NCI-H2107 (cell line): Measurements from ENCODE around the gene VPS16.
"Not testable (repeated sequence)": the region's sequence is repeated elsewhere in the genome, so short reads cannot be mapped to it uniquely, and the experiment has no call there.

Experiments
- DNase-seq: peaks from one replicate; lab custom pipeline; 2025; lab: John Stamatoyannopoulos, UW

VPS16 gene

DNA sequence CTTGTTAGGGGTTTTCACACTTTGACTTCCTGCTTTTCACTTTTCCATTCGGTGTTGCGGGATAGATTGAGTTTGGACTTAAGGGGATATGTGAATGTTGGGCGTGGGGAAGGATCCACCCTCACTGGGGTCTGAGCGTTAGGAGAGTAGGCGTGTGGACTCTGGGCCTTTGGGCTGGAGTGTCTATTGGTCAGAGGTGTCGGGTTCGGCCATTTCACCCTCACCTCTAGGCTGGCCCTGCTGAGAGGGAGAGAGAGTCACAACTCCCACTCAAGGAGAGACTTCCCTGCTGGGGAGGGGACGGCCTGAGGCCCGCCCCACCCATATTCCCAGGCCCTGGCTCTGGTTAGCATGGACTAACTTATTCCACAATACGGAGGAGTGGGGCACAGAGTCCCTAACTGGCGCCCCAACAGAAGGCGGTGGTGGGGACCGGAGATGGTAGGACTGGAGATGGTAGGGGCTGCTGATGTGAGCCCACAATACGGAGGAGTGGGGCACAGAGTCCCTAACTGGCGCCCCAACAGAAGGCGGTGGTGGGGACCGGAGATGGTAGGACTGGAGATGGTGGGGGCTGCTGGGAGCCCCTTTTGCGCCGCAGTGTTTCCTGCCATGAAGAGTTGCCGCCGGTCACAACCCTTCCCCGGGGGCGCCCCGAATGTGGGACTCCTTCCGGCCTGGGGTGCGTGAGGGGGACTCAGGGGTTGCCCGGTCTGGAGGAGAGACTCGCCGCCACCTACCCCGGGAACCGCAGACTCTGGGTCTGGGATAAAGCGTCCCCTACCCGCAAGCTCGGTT, 31.3 kb downstream of the VPS16 start:
- no peak for DNase-seq

DNA sequence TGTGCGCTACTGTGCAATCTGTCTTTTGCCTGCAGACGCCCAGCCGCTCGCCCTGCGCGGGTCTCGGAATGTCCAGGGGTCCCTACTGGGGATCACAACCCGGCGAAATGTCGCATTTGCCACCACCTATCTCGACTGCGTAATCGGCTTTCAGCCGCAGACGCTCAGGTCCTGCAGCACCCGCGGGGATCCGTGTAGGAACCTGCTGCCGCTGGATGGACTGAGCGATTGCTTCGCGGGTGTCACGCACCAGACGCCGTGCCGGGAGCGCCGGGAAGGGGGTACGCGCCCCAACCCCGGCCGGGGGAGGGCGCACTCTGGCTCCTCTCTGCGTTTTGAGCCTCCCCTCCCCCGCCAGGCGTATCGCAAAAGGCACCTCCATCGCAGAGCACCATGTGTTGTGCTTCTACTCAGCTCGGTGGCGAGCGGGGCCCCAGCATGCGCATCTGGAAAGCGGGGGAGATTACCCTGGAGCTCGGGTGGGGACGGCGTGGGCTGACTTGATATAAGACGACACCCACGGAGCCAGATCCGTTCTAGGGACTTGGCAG, 32.0 kb downstream of the VPS16 start:
- DNase-seq, result peak; percentile 29

- peak; percentile 65 for DNase-seq
Measured at GRCh38 chr20:2873010-2873746, 32.6 kb downstream of the VPS16 start, which contains the start of gene PTPRA. TSS of gene PTPRA (plus strand) at chr20:2873481. CDS start at chr20:2964278, 90,797 bp downstream.

GRCh38 chr20:2873747-2874041, 33.1 kb downstream of the VPS16 start:
- DNase-seq, result no peak

DNA sequence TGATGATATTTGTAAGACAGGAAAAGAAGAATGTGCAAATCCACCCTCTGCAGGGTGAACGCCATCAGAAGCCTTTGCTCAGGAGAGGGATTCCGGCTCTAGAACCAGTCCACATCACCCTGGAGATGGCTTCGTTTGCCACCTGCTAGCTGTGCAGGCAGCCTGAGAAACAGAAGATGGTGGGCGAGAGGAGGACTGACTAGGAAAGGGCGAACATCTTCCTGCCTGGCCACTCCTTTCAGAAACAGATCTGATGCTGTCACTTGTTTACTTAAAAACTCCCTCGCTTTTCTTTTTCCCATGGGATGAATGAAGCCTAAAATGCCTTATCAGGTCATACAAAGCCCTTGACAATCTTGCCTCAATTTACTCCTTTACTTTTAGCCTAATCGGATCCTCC, 33.9 kb downstream of the VPS16 start:
- DNase-seq, result no peak

GRCh38 chr20:2875690-2876203, 35.2 kb downstream of the VPS16 start:
- no peak for DNase-seq

GRCh38 chr20:2878515-2878914, 38.0 kb downstream of the VPS16 start:
- DNase-seq, result no peak

DNA sequence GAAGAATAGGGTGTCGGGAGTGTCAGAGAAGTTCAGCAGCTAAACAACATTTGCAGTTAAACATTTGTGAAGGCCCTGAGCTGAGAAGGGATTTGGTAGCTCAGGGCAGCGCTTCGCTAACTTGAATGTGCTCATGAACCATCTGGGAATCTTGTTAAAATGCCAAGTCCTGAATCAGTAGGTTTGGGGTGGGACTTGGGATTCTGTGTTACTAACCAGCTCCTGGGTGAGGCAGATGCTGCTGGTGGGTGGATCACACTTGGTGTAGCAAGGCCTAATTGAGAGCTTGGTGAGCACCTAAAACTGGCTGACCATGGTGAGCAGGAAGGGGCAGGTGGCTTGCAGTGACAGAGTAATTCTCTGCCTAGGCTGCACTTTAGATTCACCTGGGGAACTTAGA, 38.6 kb downstream of the VPS16 start:
- no peak for DNase-seq

- no peak for DNase-seq
Measured at GRCh38 chr20:2880650-2881049, 40.1 kb downstream of the VPS16 start.

DNA sequence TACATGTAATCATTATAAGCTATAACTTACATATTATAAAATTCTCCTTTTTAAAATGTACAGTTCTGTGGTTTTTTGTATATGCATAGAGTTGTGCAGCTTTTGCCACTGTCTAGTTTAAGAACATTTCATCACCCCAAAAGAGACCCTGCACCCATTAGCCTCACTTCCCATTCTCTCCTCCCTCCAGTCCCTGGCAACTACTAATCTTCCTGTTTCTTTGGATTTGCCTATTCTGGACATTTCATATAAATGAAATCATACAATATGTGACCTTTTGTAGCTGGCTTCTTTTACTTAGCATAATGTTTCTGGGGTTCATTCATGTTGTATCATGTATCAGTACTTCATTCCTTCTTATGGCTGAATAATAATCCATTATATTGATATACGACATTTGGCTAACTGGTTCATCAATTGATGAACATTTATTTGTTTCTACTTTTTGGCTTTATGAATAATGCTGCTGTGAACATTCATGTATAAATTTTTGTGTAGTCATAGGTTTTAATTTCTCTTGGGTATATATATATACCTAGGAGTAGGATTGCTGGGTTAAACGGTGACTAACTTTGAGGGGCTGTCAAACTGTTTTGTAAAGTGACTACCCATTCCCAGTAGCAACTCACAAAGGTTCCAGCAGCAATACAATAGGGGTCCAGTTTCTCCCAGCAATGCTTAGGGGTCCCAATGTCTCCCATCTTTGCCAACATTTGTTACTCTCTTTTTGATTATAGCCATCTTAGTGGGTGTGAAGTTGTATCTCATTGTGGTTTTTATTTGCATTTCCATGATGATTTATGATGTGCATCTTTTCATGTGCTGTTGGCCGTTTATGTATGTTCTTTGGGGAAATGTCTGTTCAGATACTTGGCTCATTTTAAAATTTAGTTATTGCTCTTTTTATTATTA, 43.4 kb downstream of the VPS16 start:
- DNase-seq, result no peak

DNA sequence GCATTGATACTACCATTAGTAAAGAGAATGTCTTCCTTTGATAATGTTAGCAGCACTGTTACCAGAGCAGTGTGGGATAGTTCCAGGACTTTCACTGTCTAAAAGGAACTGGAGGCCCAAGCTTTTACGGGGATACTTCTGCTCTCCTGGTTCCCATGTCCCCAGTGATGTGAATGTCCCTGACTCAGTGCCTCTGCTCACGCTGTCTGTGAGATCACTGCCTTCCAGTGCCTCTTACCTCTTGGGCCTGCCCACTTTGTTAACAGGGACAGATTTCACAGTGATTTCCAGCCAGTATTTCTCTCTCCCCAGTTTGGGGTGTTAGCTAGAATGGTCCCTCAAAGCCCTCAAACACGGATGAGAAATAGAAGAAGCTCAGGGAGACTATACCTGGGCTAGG, 47.2 kb downstream of the VPS16 start:
- DNase-seq, result no peak

GRCh38 chr20:2888224-2888955, 47.8 kb downstream of the VPS16 start:
- DNase-seq, result no peak

- no peak for DNase-seq
Measured at GRCh38 chr20:2889209-2889608, 48.7 kb downstream of the VPS16 start.

- no peak for DNase-seq
Measured at GRCh38 chr20:2889797-2890196, 49.3 kb downstream of the VPS16 start.

DNA sequence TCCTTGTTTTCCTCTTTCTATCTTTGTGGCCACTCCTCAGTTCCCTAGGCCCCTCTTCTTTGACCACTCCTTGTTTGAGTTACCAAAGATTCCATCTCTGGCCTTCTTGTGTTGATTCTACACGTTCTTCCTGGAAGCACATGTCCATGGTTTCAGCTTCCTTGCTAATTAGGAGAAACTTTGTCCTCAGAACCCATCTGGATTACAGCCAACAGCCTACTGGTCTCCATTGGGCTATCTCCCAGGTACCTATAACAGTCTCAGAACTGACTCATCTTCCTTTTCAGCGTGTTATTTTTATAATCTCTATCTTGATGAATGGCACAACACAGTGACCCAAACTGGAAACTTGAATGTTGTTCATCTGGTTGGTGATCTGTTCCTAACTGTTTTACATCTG, 50.2 kb downstream of the VPS16 start:
- DNase-seq, result no peak

- no peak for DNase-seq
Measured at GRCh38 chr20:2891343-2891742, 50.8 kb downstream of the VPS16 start.

GRCh38 chr20:2892376-2892775, 51.8 kb downstream of the VPS16 start:
- no peak for DNase-seq

DNA sequence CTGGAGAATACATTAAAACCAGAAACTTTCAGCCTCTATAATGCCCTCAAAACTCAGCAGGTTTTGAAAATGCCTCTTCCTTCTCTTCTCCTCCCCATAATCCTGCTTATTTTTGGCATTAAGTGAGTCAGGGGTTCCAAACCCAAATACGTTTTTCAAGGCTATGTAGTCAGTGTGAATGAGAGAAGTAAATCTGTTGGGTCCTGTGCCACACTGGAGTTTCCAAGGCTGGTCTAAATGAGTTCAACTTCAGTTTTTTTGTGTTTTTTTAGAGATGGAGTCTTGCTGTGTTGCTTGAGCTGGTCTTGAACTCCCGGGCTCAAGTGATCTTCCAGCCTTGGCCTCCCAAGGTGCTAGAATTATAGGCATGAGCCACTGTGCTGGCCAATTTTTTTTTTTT, 53.7 kb downstream of the VPS16 start:
- no peak for DNase-seq

GRCh38 chr20:2895154-2895553, 54.6 kb downstream of the VPS16 start:
- DNase-seq, result not testable (repeated sequence)

DNA sequence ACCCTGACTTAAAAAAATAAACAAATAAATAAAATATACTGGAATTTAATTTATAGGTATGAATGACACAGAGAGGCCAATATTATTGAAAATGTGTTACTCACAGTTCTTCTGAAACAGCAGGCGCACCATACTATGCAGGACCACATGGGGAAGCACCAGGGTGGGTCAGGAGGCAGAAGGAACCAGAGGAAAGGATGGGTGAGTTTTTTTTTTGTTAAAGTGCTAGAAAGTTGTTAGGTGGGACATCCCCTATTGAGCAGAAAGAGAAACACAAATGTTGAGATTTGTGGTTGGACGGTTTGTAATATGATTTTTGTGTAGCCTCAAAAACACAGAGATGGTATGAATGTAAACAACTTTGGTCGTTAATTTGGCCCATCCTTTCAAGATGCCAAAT, 58.7 kb downstream of the VPS16 start:
- DNase-seq, result no peak

- no peak for DNase-seq
Measured at GRCh38 chr20:2900845-2901592, 60.5 kb downstream of the VPS16 start.
